MM.1S (cell line): ENCODE measurements around the gene BICC1.

Source experiments
- DNase-seq: peaks from one replicate; pipeline ENCODE4 v3.0.0-alpha.2; 2015
- H2AFZ ChIP-seq: fragments of 300-600 bp; sonication (generic); 2 replicates; pipeline ENCODE4 v1.6.0; 2016; ENCODE audit warnings: antibody characterized with exemption, low read length
- H3F3A ChIP-seq: fragments of 300-600 bp; sonication (generic); 2 replicates; pipeline ENCODE4 v1.6.1; 2016; ENCODE audit warnings: mild to moderate bottlenecking, antibody characterized with exemption, low read length, moderate library complexity, mixed read lengths; ENCODE audit not compliant: insufficient read depth
- H3K27ac ChIP-seq: fragments of 300-600 bp; sonication (generic); 2 replicates; pipeline ENCODE4 v1.5.1; 2016; ENCODE audit warnings: mild to moderate bottlenecking, low read length
- H3K27me3 ChIP-seq: fragments of 300-600 bp; sonication (generic); replicated peaks from 2 replicates; pipeline ENCODE4 v1.6.0; 2016; ENCODE audit warnings: low read length; ENCODE audit not compliant: insufficient read depth
- H3K36me3 ChIP-seq: fragments of 300-600 bp; sonication (generic); replicated peaks from 2 replicates; pipeline ENCODE4 v1.6.1; 2016; ENCODE audit warnings: mild to moderate bottlenecking, low read length, mixed read lengths; ENCODE audit not compliant: insufficient read depth
- H3K4me1 ChIP-seq: fragments of 300-600 bp; sonication (generic); 2 replicates; pipeline ENCODE4 v1.6.1; 2016; ENCODE audit warnings: low read length, mixed read lengths
- H3K4me2 ChIP-seq: fragments of 300-600 bp; sonication (generic); 2 replicates; pipeline ENCODE4 v1.6.0; 2016; ENCODE audit warnings: low read depth, low read length
- H3K4me3 ChIP-seq: fragments of 300-600 bp; sonication (generic); 2 replicates; pipeline ENCODE4 v1.5.1; 2016; ENCODE audit warnings: low read length, mixed read lengths
- H3K79me2 ChIP-seq: fragments of 300-600 bp; sonication (generic); 2 replicates; pipeline ENCODE4 v1.6.1; 2016; ENCODE audit warnings: mixed run types, low read length, mixed read lengths
- H3K9ac ChIP-seq: fragments of 300-600 bp; sonication (generic); 2 replicates; pipeline ENCODE4 v1.6.1; 2016; ENCODE audit warnings: low read length, mixed read lengths
- H3K9me2 ChIP-seq: fragments of 300-600 bp; sonication (generic); replicated peaks from 2 replicates; pipeline ENCODE4 v1.6.1; 2016; ENCODE audit warnings: mild to moderate bottlenecking, low read length, mixed read lengths; ENCODE audit not compliant: insufficient read depth
- H3K9me3 ChIP-seq: fragments of 300-600 bp; sonication (generic); replicated peaks from 2 replicates; pipeline ENCODE4 v1.6.1; 2016; ENCODE audit warnings: mild to moderate bottlenecking, low read length, mixed read lengths; ENCODE audit not compliant: insufficient read depth
- H4K20me1 ChIP-seq: fragments of 300-600 bp; sonication (generic); 2 replicates; pipeline ENCODE4 v1.6.1; 2016; ENCODE audit warnings: mild to moderate bottlenecking, low read length, moderate library complexity, mixed read lengths; ENCODE audit not compliant: insufficient read depth
- EZH2 ChIP-seq: fragments of 300-600 bp; sonication (generic); optimal IDR thresholded peaks from 2 replicates; pipeline ENCODE3; 2017; ENCODE audit warnings: low read depth, mild to moderate bottlenecking, antibody characterized with exemption, low read length, mixed read lengths
- EZH2phosphoT487 ChIP-seq: fragments of 300-600 bp; sonication (generic); IDR thresholded peaks from 2 replicates; pipeline ENCODE4 v1.6.1; 2018; ENCODE audit warnings: antibody characterized with exemption, low read length
- TF ChIP-seq, protein P1 (sequence below): fragments of 300-600 bp; sonication (generic); IDR thresholded peaks from 2 replicates; pipeline ENCODE4 v1.5.1; 2016; ENCODE audit warnings: antibody characterized with exemption, low read length, mixed read lengths

Gene BICC1

DNA sequence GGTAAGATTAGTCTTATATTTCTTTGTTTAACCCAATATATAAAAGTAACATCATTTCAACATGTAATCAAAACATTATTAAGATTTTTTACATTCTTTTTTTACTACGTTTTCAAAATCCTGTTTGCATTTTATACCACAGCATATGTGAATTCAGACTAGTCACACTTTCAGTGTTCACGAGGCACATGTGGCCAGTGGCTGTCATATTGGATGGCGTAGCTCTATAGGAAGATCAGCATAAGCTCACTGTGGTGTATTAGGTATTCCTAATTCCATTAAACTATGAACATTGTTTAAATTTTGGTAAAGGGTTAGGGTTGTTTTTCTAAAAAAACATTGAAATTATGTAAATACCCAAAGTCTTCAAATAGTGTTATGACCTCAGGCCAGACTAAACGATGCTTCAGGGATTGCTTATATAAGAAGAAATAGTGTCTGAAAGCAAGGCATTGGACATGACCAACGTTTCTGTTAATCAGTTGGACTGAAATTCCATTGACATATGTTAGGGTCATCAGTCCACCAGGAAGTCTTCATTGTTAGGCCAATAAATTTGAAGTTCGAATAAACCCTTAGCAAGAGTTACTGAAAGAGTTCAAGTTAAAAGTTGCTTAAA, 97.0 kb downstream of the BICC1 start:
- Histone ChIP-seq H4K20me1 (no peaks in the 10 kb centered on the region), H3K27ac (no peak overlapping the region), H3K27me3 (no peaks in the 10 kb centered on the region), H3K79me2 (no peaks in the 10 kb centered on the region), H3K9me3 (no peaks in the 10 kb centered on the region), H3K9me2 (no peaks in the 10 kb centered on the region), H2AFZ (no peak overlapping the region), H3K4me3 (no peak overlapping the region), H3K36me3 (no peaks in the 10 kb centered on the region), H3K9ac (no peak overlapping the region), H3K4me2 (no peak overlapping the region), H3K4me1 (no peaks in the 10 kb centered on the region), H3F3A (no peaks in the 10 kb centered on the region)
- no peak for DNase-seq
- TF ChIP-seq EZH2 (no peak), EZH2phosphoT487 (no peak)
- TF ChIP-seq, protein P1, sequence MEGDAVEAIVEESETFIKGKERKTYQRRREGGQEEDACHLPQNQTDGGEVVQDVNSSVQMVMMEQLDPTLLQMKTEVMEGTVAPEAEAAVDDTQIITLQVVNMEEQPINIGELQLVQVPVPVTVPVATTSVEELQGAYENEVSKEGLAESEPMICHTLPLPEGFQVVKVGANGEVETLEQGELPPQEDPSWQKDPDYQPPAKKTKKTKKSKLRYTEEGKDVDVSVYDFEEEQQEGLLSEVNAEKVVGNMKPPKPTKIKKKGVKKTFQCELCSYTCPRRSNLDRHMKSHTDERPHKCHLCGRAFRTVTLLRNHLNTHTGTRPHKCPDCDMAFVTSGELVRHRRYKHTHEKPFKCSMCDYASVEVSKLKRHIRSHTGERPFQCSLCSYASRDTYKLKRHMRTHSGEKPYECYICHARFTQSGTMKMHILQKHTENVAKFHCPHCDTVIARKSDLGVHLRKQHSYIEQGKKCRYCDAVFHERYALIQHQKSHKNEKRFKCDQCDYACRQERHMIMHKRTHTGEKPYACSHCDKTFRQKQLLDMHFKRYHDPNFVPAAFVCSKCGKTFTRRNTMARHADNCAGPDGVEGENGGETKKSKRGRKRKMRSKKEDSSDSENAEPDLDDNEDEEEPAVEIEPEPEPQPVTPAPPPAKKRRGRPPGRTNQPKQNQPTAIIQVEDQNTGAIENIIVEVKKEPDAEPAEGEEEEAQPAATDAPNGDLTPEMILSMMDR: no peak

DNA sequence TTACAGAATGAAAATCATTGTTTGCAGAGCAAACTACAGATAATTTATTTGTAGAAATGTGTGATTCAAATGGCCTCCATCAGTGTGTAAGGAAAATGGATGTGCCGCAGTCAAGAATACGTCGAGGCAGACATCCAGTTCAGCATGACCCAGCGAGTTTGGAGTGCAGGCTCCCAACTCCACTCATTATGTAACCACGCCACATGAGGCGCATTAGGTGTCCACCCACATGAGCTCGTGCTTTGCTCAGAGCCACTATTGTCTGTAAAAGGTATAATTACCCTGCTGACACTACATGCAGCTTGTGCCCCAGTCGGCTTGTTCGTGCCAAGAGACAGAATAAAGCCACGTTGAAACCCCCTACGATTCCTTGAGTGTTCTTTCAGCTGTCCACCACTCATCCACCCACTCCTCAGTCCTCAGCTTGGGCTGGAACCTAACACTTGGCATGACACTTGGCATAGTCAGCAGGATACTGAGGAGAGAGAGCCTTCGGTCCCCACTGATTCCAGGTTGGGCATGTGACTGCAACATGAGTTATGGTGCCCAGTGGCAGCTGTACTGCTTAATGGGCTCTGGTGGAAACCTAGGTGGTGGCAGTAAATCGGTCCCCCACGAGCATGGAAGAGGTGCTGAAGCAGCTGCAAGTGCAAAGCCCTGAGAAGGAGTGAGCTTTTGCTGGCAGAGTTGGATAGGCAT, 102.7 kb downstream of the BICC1 start:
- Histone ChIP-seq H3K4me3 (no peak overlapping the region), H4K20me1 (no peaks in the 10 kb centered on the region), H3K9ac (no peak overlapping the region), H3F3A (no peaks in the 10 kb centered on the region), H3K27ac (no peak overlapping the region), H2AFZ (no peak overlapping the region), H3K4me1 (no peaks in the 10 kb centered on the region), H3K9me3 (no peaks in the 10 kb centered on the region), H3K36me3 (no peaks in the 10 kb centered on the region), H3K4me2 (no peak overlapping the region), H3K9me2 (no peaks in the 10 kb centered on the region), H3K79me2 (no peaks in the 10 kb centered on the region), H3K27me3 (no peaks in the 10 kb centered on the region)
- TF ChIP-seq, protein P1: no peak
- no peak for TF ChIP-seq EZH2phosphoT487
- TF ChIP-seq EZH2: no peak
- DNase-seq: no peak

DNA sequence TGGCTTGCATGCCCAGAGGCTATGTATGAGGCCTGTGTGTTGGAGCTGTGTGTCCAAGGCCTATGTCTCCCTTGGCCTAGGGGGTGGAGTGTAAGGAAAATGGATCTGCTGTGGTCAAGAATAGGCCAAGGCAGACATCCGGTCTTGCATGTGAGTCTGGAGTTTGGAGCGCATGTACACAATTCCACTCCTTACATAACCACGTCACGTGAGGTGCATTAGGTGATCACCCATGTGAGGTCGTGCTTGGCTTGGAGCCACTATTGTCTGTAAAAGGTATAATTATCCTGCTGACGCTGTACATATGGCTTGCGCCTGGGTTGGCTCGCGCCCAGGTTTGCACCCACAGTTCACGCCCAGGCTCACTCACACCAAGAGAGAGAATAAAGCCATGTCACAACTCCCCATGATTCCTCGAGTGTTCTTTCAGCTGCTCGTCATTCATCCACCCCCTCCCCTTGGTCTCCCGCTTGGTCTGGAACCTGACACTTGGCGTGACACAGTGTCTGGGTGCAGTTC, 105.5 kb downstream of the BICC1 start:
- TF ChIP-seq, protein P1: no peak
- TF ChIP-seq EZH2 (no peak), EZH2phosphoT487 (no peak)
- DNase-seq: no peak
- no peak overlapping the region for H3K4me3 ChIP-seq
- H3K9me3 ChIP-seq: no peaks in the 10 kb centered on the region
- no peaks in the 10 kb centered on the region for H3K79me2 ChIP-seq
- no peak overlapping the region for H2AFZ ChIP-seq
- H3K9me2 ChIP-seq: no peaks in the 10 kb centered on the region
- H3K36me3 ChIP-seq: no peaks in the 10 kb centered on the region
- no peaks in the 10 kb centered on the region for H3K4me1 ChIP-seq
- H4K20me1 ChIP-seq: no peaks in the 10 kb centered on the region
- H3K27me3 ChIP-seq: no peaks in the 10 kb centered on the region
- H3K9ac ChIP-seq: no peak overlapping the region
- no peak overlapping the region for H3K27ac ChIP-seq
- no peaks in the 10 kb centered on the region for H3F3A ChIP-seq
- no peak overlapping the region for H3K4me2 ChIP-seq
